MM.1S (cell line): Measurements from ENCODE around the gene STK10.

Source experiments
- CTCF ChIP-seq: fragments of 300-600 bp; sonication (generic); IDR thresholded peaks from 2 replicates; pipeline ENCODE4 v1.5.1; 2016; ENCODE audit warnings: antibody characterized with exemption, low read length, mixed read lengths
- EZH2 ChIP-seq: fragments of 300-600 bp; sonication (generic); optimal IDR thresholded peaks from 2 replicates; pipeline ENCODE3; 2017; ENCODE audit warnings: low read depth, mild to moderate bottlenecking, antibody characterized with exemption, low read length, mixed read lengths
- EZH2phosphoT487 ChIP-seq: fragments of 300-600 bp; sonication (generic); IDR thresholded peaks from 2 replicates; pipeline ENCODE4 v1.6.1; 2018; ENCODE audit warnings: antibody characterized with exemption, low read length

DNA sequence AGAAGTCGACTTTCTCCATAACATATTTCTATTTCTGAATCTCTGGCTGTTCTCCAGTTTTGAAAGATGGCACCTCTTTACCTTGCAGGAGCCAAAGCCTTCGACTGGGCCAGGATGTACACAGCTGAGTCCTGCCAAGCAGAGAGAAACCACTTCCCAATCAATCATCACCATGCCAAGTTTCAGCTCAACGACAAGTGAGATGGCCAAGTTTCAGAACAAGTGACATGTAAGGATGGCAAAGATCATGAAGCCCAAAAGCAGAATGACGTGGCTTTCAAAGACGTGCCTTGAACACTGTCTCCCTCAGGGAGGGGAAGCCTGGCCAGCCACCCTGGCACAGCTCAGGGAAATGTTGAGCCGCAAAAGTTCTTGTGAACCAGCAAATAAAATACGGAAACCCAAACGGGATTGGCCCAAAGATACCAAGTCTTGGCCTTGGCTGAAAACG, 17.7 kb downstream of the STK10 start:
- no peak for TF ChIP-seq CTCF
- no peak for TF ChIP-seq EZH2phosphoT487
- TF ChIP-seq EZH2: no peak
